Eye (tissue), 1 donor: ENCODE results near the gene KRTAP25-1.

Experiments used
- DNase-seq: peaks from one replicate; pipeline ENCODE4 v3.0.0-alpha.2; 2015

KRTAP25-1 gene, protein sequence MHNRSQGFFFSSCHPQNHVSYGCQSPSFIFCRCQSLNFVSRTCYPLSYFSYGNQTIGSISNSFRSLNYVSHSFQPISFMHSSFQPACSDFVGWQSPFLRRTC

DNA sequence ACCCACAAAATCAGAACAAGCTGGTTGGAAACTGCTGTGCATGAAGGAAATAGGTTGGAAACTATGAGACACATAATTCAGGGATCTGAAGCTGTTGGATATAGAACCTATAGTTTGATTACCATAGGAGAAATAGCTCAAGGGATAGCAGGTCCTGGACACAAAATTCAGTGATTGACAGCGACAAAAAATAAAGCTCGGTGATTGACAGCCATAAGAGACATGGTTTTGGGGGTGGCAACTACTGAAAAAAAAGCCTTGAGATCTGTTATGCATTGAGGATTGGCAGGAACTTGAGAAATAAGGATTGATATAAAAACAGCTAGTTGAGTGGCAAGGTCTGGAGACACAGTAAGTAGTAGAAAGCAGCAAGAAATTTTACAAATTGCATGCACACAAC lies at the start of gene KRTAP25-1:
TSS of gene KRTAP25-1 (minus strand) at position 300 of the 400 bp plus-strand sequence. CDS start at position 276, 24 bp downstream.
- DNase-seq, result no peak

DNA sequence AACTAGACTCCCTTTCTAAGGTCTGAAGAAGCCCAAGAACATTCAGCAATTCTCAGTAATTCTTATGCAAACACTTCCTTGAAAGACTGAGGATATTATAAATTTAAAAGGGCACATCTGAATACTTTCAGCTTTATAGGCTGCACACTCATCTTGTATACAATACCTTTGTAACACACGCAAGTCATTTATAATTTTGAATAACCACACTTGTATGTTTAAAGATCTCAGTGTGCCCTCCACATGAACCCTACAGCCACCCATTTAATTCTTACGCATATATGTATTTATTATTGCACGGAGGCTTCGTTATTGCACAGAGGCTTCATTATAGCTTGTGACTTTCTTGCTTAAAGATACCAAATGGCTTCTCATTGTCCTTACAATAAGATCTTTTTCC lies 49.4 kb upstream of the KRTAP25-1 start:
- no peak for DNase-seq

DNA sequence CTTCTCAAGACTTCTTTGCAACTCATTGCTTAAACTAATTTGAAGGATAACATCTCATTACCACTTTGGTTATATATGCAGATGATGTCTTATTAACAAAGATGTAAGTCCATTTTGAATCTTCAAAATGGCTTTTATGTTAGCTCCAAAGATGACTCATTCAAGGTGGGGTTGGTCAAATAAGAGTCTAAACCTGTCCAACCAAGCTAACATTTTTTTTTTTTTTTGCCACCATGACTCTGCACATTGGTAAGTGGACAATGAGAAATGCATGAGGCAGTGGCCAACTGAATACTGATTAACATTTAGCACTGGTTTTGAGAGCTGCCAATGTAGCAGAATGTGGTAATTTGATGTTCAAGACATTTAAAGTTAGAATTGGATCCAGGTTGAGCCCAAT lies 48.5 kb upstream of the KRTAP25-1 start:
- DNase-seq, result no peak

DNA sequence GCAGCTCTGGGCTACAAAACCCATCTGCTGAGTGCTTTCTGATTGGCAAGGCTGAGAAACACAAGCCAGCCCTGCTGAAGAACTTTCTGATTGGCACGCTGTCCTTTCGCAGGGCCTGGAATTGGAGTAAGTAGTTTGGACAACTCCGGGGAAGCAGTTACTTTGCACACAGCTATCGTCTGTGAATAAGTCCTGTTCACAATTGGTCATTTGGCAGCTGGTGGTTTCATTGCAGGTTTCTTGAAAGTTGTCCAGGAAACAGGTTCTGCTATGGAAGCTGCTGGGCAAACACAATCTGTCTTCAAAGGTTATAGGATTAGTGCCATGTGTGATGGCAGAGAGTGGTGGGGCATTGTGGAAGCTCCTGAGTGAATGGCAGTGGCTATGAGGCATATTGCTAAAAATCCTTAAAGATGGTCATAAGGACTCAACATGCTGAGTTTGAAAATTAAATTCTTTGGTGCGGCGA lies 48.0 kb upstream of the KRTAP25-1 start, which contains the start of gene KRTAP27-1:
TSS of gene KRTAP27-1 (minus strand) at position 419 of the 469 bp plus-strand sequence. CDS start at position 393, 26 bp downstream.
- no peak for DNase-seq

DNA sequence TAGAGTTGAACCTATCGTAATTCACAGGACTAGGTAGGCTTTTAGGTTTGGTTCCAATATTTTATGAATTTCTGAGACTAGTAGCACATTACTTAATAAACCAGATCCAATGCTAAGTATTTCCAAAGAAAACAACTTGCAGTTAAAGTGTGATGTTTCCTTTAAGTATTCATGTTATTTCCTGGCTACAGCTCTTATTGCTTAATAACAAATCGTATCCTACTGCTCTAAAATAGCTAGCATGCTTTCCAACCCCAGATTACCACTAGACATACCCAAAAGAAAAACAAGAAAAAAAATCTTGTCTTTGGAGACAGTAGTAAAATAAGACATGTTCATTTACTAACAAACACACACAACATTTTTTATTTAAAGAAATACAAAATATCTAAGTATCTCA lies 47.3 kb upstream of the KRTAP25-1 start:
- no peak for DNase-seq

DNA sequence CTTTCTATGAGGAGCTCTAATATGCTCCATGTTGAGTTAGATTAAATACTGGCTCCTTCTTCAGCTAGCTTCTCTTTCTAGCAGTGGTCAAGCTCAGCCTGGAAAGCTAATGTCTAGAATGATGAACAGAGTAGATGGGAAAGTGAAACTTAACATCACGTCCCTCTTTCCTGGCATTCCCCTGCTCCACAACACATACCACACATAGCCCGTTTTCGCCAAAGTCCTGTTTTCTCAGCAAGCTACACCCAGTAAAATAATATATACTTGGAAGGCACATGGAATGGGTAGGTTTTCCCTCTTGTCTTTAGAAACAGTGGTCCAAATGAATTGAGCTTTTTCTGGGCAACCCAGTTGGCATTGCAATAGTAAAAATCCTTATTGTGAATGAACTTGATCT lies 44.4 kb upstream of the KRTAP25-1 start:
- no peak for DNase-seq

DNA sequence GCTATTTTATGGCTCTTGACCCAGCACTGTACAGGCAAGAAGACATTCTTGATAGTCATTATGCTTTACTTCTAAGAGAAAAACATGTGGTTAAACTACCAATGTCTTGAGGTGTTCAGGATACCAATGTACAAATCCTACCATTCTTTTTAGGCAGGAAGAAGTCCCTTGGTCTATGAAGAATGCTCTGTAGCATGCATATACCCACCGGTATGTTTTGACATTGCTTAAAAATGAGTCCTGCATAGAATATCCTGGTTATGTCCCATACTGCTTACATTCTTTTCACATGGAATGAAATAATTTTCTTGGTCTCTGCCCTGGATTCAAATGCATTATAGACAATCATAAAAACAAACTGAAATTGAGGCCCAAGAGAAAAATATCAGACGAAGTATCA lies 43.4 kb upstream of the KRTAP25-1 start:
- no peak for DNase-seq

DNA sequence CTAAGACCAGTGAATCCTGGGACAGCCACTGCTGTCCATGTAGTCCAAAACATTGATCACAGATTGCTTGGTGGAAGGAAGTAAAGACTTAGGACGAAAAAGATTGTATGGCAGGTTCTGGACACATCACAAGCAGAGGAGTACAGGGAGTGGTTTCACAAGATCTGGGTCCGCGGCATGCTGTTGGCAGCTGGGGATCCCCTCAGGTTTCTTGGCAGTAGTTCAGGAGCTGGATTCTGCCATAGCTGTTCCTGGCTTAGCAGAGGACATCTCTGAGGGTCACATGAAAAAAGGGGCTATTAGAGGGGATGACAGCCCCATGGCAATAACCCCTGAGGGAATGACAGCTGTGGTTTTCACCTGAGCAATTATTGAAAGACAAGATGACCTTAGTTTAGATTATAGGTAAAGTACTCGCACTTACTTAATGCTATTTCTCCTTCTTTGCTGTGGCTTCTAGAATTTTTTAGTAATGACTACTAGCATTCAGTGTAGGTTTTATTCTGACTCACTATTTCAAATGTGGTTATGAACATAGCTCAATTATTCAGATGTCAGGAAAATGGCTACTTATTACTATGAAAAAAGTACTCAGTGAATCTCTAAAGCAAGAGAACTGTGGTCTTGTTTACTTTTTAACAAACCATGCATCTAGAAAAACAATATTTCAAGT lies 40.0 kb upstream of the KRTAP25-1 start:
- DNase-seq, result no peak

DNA sequence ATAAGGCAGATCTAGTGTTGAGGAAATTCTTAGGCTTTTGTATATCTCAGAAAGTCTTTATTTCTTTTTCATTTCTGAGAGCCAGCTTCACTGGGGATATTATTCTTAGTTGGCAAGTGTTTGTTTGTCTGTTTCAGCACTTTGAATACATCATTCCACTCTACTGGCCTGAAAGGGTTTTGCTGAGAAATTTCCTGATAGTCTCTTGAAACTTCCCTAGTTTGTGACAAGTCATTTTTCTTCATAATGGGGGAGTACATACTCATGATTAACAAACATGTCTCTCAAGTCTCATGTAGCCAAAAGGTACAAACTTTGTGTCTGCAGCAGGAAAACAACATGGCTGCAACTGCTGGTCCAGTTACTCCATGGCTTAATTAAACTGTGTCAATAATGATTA lies 37.1 kb upstream of the KRTAP25-1 start:
- DNase-seq, result no peak

DNA sequence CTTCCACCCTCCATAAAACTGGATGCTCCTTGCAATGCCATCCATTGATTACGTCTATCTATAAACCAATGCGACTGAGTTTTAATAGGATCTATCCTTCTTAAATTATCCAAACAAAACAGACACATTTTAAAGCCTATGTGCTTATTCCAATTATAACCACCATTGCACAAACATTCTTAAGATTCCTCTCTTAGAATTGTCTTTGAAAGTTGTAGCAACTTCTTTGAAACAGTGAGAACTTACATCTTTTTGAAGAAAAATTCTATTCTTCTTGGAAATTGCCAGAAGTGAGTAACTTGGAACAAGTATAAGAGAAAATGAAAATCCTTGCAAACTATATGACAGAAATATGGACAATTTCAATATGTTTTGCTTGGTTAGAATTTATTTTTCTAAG lies 30.9 kb upstream of the KRTAP25-1 start, which contains the start of gene KRTAP26-1:
TSS of gene KRTAP26-1 (minus strand) at position 101 of the 400 bp plus-strand sequence. CDS start 280 bp downstream, outside the sequence.
- no peak for DNase-seq

DNA sequence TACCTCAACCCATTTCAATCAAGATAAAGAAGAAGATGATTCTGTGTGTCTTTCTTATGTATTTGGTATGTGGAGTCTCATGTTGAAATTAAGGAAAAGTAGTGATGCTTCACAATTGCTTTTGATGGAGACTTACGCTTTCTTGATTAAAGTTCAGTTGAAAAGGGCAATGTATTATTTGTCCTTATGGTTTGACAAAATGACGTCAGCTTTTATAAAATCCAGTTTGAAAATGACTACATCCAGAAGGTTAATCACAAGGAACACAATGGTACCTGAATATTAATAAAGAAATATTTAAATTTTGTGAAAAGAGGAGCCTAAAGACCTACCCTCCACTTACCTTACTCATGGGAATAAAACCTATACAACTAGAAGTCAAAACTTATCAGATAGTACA lies 26.4 kb upstream of the KRTAP25-1 start:
- DNase-seq, result no peak

DNA sequence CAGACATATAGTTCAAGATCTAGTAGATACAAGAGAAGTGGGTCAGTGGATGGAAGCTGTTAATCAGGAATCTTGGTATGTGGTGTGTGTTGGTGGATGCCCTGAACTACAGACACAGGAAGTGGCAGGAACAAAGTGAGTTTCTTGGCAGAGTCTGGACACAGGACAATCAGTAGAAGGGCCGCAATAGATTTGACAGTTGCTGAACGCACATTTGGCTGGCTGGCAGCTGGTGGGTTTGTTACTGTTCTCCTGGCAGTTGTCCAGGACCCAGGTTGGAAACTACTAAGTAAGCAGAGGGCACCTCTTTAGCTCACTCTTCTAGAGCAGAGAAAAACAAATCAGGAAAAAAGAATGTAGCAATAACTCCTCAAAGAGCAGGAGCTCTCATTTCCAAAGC lies 17.6 kb upstream of the KRTAP25-1 start:
- no peak for DNase-seq

DNA sequence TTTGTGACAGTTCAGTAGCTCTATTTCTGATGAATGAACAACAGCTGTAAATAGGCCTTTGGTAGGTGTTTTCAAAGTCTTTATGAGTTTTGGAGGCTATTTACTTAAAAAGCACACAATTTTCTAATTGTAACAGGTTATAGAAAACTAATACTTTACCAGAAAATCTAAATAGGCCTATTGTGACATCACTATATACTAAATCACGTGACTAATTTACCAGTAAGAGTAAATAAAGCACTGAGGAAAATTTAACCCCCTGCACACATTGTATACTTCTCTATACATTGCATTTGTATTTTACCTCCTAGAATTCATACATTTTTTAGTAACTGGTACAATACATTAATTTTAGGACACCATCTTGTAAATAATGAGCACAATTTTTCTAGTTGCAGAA lies 15.8 kb upstream of the KRTAP25-1 start:
- no peak for DNase-seq

DNA sequence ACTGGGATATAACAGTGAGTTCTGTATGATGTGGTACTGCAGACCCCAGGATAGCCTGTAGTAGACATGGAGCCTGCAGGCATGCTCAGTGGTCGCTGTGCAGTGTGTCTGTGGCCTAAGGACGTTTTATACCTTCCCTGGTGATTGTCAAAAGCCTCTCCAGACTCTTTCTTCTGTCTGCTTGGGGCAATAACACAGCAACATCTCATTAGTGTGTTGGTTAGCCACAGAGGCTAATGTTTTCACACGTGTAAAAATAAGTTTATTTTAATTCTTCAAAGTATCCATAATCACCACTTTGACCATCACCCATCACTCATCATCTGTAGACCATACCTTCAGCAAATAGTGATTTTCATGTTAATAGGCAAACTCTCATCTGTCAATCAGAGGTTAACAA lies 6.5 kb downstream of the KRTAP25-1 start, which contains the start of gene KRTAP24-1:
TSS of gene KRTAP24-1 (minus strand) at position 101 of the 400 bp plus-strand sequence. CDS start at position 83, 18 bp downstream.
- no peak for DNase-seq

DNA sequence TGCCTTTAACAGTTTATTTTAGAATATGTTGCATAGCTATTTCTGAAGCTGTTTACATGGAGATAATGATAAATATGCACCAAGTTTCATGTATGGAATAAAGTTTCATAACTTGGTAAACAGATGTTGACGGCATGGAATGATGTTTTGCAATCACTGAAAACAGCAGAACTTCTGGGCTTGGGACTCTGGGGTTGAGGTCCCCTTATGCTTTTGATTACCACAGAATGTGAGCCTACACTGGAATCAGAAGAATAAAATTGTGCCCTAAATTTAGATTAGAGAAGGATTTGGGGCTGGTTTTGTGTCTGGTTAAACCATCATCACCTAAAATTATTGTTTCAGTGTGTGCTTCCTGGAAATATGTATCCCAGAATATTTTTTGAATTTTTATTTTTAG lies 17.7 kb downstream of the KRTAP25-1 start:
- no peak for DNase-seq

DNA sequence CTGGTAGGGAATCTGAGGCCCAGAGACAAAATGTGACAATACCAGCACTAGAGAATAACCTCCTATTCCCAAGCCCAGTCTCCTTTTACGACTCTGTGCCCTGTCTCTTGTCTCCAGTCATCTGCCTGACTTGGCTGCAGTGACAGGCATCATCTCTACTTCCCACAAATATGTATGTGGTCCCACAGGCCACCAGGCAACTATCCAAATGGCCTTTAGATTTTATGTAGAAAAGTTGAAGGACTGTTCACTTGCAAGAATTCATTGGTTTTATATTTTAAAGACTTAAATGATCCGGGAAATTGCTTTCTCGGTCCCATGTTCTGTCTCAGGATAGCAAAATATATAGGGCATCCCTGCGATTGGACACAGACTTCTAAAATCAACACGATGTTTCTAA lies 18.2 kb downstream of the KRTAP25-1 start:
- DNase-seq, result no peak

DNA sequence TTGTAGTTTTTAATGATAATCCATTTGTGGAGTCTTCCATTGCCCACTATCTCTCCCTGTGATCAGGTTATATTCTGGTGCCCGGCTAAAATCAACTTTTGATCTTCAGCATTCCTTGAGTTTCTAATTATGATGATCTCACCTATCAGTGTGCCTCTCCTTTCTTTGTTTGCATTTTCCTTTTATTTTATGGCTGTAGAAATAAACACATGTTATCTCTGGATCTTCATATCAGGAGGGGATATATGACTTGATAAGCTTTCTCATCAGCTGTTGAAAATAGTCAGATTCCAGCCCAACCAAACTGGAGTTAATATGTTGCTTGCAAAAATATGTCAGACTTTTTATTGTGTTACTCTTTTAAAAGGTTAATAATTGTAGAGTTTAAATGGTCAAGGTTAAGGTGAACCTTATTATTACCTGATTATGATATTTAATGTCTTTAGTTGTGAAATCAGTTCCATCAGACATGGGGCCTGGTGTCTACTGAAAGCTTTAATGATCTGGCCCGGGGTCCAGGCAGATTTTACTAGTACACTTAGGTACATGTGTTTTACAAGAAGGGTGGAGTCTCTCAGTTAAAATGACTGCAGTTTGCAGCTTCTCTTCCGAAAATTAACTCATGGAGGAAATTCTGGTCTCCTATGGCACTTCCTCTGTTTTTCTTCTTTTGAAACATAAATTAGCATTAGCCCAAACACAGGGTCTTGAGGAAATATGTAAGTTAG lies 19.3 kb downstream of the KRTAP25-1 start:
- DNase-seq, result no peak

DNA sequence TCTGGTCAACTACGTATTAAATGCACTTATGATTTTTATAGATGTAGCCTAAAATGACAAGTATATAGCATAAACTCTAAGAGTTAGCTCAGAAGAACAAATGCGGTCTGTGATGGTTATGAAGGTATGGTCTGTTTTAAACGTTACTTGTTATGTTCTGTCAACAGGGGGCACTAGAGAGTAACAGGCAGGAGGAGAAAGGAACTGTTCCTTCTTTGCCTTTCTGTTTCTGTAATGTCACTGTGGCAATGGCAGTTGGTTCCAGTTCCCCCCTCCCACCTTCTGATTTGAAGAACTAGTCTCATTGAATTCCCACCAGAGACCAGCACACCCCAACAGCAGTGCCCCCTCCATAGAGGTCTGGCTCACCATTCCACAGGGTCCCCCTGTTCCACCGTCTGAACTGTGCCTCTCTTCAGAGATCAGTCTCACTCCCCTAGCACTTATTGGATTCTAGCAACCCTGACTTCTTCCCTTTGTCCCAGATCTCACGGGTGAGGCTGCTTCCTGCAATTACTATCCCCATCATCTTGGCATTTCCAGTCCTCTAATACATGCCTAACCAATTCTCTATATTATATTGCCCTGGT lies 20.6 kb downstream of the KRTAP25-1 start:
- DNase-seq, result no peak

DNA sequence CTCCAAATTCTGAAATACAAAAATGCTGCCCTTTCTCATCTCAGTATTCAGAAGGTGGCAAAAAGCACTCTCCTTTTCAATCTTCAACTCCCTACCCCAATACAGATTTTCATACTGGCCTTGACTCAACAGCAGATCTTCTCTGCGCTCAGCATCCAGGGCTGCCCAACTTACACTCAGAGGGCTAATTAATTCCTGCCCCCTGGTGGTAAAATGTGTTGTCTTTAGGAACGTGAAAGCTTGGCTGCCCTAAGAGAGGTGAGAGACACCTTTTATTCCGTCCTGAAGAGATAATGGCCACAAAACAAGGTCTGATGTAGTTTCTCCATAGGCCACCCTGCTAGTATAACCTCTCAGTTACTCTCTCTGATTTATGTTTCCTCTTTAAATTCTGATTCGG lies 31.5 kb downstream of the KRTAP25-1 start:
- DNase-seq, result no peak

DNA sequence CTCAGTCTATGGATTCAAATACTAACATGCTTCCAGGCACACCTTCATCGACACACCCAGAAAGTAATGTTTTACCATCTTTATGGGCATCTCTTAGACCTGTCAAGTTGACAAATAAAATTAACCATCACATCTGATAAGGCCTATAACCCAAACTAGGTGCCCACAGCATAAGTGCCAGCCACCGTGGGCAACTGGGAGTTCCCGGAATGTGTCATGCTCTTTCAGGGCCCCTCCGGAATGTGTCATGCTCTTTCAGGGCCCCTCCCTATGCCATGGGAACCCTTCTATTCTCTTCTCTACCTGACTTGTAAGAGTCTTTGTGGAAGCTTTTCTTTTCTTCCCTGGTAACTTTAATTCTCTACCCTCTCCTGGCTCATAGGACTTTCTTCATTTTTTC lies 33.2 kb downstream of the KRTAP25-1 start:
- DNase-seq, result no peak

DNA sequence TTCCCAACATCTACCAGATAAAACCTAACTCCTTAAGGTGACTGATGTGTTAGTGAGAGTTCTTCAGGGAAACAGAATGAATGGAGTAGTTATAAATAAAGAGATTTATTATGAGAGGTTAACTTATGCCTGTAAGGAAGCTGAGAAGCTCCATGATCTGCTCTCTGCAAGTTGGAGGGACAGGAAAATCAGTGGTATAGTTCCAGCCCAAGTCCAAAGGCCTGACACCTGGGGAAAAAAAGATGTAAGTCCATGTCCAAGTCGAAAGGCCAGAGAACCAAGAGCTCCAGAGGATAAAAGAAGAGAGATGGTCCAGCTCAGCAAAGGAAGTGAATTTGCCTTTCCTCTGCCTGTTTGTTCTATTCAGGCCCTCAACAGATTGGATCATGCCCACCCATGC lies 33.6 kb downstream of the KRTAP25-1 start:
- no peak for DNase-seq

DNA sequence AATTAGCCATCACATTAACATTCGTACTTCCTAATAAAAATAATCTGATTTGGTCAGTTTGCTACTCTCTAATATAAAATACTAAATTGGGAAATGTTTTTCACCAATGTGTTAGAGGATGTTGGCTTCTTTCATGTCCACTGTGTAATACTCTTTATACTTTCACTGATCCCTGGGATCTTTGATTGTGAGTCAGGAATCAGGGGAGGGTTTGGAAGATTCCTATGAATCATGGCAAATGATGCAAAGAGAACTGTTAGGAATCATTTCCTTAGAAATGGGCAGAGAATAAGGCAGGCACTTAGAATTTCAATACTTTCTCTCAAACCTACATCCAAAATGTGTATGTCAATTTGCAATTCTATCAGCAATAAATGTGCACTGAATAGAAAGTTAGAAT lies 37.5 kb downstream of the KRTAP25-1 start:
- DNase-seq, result no peak

DNA sequence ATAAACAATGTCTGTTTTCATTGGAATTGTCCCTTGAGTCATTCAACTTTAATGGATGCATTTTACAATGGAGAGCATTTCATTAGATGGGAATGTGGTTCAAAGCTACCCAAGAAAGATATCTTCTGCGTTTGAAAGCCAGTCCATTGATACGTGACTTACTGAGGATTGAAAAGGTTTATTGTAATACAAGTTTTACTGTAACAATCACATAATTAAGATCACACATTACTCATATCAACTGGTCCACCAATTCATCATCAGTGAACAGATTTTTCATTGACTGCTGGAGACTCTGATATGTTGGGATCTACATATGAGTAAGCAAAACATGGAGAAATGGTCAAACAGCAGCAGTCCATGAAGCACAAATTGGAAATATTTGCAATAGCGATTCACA lies 39.4 kb downstream of the KRTAP25-1 start:
- no peak for DNase-seq

DNA sequence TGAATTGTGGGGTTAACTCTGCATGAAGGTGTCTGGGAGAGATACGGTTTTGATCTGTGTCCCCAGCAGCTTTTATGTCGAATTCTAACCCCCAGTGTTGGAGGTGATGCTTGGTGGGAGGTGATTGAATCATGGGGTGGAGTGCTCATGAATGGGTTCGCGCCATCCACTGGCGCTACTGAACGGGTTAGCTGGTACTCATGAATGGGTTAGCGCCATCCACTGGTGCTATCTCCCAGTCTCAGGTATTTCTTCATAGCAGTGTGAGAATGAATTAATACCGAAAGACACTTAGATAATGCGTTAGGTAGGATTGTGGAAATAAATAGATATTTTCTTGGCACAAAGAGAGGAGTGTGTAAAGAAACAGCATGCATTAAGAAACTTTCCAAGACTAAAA lies 40.5 kb downstream of the KRTAP25-1 start:
- DNase-seq, result no peak
